ENCODE measurements around the gene IL37. TPM values are rescaled to one million over a fixed set of nuclear protein-coding genes. Genes with fewer than 3 reads are reported as not detected.

Gene IL37
- total RNA-seq, 4 donors from 2014 or later = not detected

DNA sequence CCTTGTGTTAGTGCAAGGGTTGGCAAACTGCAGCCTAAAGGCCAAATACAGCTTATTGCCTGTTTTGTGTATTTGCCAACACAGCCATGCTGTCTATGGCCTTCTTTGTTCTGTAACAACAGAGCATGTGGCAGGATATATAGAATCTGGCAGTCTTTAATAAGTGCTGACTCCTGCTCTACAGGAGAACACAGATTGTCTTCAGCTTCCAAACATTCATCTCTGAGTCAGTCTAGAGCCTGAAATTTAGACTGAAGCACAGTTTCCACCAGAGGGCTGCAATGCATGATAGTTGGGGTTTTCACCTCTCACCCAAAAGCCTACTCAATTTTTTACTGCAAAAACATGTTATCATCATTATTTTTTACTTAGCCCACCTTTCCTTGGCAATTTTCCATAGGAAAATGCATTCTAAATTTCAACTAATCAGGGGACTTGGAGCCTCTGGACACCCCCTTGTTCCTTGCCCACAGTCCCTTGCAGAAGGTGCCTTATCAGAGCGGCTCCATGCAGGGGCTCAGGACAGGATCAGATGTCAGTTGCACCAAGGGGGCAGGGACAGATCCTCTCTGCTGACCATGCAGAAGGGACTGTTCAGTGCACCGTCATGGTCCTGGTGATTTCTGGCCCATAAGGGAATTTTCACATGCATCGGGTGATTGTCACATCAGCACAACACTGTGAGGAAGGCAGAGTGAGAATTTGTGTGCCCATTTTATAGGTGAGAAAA is 12.4 kb downstream of the IL37 start:
- H3K27ac ChIP-seq = no peak overlapping the region
- peaks cover 0 to 7% (median 0%) of the 10 kb centered on the region in 3 donors for H3K9me3 ChIP-seq
- TF ChIP-seq POLR2AphosphoS5 (IDR thresholded peaks at IDR 0.05) (no peak), EP300 (IDR thresholded peaks at IDR 0.05) (no peak), CTCF (IDR thresholded peaks at IDR 0.05) (no peak), POLR2A (IDR thresholded peaks at IDR 0.05) (no peak)
- no peaks in the 10 kb centered on the region for H3K4me1 ChIP-seq
- ATAC-seq = no peak
- peaks cover 8% of the 10 kb centered on the region for H3K27me3 ChIP-seq
- H3K36me3 ChIP-seq = no peaks in the 10 kb centered on the region
- 40 to 75% methylated on average over 1 of the region's 3 CpGs for WGBS, 2 donors (ENCODE audit: low coverage in 1 of 2)
- no peak overlapping the region for H3K4me3 ChIP-seq

GRCh38 chr2:112923967-112924338 is 13.0 kb downstream of the IL37 start:
- TF ChIP-seq EP300 (IDR thresholded peaks at IDR 0.05) (no peak), POLR2A (IDR thresholded peaks at IDR 0.05) (no peak), POLR2AphosphoS5 (IDR thresholded peaks at IDR 0.05) (no peak), CTCF (IDR thresholded peaks at IDR 0.05) (no peak)
- H3K9me3 ChIP-seq = peaks cover 0 to 7% (median 0%) of the 10 kb centered on the region in 3 donors
- ATAC-seq = no peak
- H3K4me1 ChIP-seq = no peaks in the 10 kb centered on the region
- peaks cover 8% of the 10 kb centered on the region for H3K27me3 ChIP-seq
- H3K36me3 ChIP-seq = no peaks in the 10 kb centered on the region
- 86% methylated on average over 1 to 5 of the region's 5 CpGs for WGBS, 2 donors (ENCODE audit: low coverage in 1 of 2)
- no peak overlapping the region for H3K27ac ChIP-seq
- no peak overlapping the region for H3K4me3 ChIP-seq

- no peak for TF ChIP-seq CTCF (IDR thresholded peaks at IDR 0.05)
- TF ChIP-seq EP300 (IDR thresholded peaks at IDR 0.05) = no peak
- no peak for TF ChIP-seq POLR2A (IDR thresholded peaks at IDR 0.05)
- TF ChIP-seq POLR2AphosphoS5 (IDR thresholded peaks at IDR 0.05) = no peak
- Histone ChIP-seq H3K4me3 (no peak overlapping the region), H3K27ac (no peak overlapping the region), H3K27me3 (peaks cover 8% of the 10 kb centered on the region), H3K36me3 (no peaks in the 10 kb centered on the region), H3K4me1 (no peaks in the 10 kb centered on the region), H3K9me3 (peaks cover 0 to 3% (median 0%) of the 10 kb centered on the region in 3 donors)
- WGBS, 2 donors (ENCODE audit: low coverage in 1 of 2) = 30 to 73% methylated on average over 1 to 2 of the region's 2 CpGs
- ATAC-seq = no peak
These were observed 13.4 kb downstream of the IL37 start for GRCh38 chr2:112924360-112924759.

DNA sequence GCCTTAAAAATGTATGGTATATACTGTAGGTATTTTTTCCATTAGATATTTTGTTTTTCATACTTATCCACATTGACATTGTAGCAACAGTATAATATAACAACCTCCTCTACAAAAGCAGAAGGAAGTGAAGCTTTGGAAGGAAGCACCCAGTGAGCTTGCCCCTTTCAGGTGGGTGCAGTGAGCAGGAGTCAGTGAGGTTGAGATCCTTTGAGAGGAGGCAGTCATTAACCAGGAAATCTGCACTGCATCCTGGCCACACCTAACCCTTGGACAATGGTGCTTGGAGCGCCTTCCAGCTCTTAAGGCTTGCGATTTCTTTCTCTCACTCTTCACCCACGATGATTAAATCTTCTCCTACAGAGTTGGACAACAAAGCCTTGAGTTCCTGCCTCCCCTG is 13.9 kb downstream of the IL37 start:
- Histone ChIP-seq H3K4me1 (no peaks in the 10 kb centered on the region), H3K36me3 (no peaks in the 10 kb centered on the region), H3K27me3 (peaks cover 8% of the 10 kb centered on the region), H3K9me3 (no peaks in the 10 kb centered on the region), H3K4me3 (no peak overlapping the region), H3K27ac (no peak overlapping the region)
- ATAC-seq = no peak
- TF ChIP-seq CTCF (IDR thresholded peaks at IDR 0.05) (no peak), POLR2A (IDR thresholded peaks at IDR 0.05) (no peak), POLR2AphosphoS5 (IDR thresholded peaks at IDR 0.05) (no peak), EP300 (IDR thresholded peaks at IDR 0.05) (no peak)
- 83 to 96% methylated on average over 3 of the region's 3 CpGs for WGBS, 2 donors (ENCODE audit: low coverage in 1 of 2)

- TF ChIP-seq EP300 (IDR thresholded peaks at IDR 0.05) = no peak
- TF ChIP-seq POLR2AphosphoS5 (IDR thresholded peaks at IDR 0.05) = no peak
- no peak for TF ChIP-seq CTCF (IDR thresholded peaks at IDR 0.05)
- TF ChIP-seq POLR2A (IDR thresholded peaks at IDR 0.05) = no peak
- Histone ChIP-seq H3K27me3 (peaks cover 8% of the 10 kb centered on the region), H3K27ac (no peak overlapping the region), H3K4me1 (no peaks in the 10 kb centered on the region), H3K36me3 (no peaks in the 10 kb centered on the region), H3K4me3 (no peak overlapping the region), H3K9me3 (no peaks in the 10 kb centered on the region)
- 79 to 80% methylated on average over 3 of the region's 3 CpGs for WGBS, 2 donors (ENCODE audit: low coverage in 1 of 2)
- ATAC-seq = no peak
These were observed 15.7 kb downstream of the IL37 start for GRCh38 chr2:112926707-112927106.

Data from gastroesophageal sphincter (tissue), 4 donors.